Measurements from ENCODE around the gene COX14.
"Not testable (repeated sequence)": the region's sequence is repeated elsewhere in the genome, so short reads cannot be mapped to it uniquely, and the experiment has no call there.

Gene COX14

GRCh38 chr12:50110127-50110761 lies 1.8 kb upstream of the COX14 start:
- DNase-seq: no peak

DNA sequence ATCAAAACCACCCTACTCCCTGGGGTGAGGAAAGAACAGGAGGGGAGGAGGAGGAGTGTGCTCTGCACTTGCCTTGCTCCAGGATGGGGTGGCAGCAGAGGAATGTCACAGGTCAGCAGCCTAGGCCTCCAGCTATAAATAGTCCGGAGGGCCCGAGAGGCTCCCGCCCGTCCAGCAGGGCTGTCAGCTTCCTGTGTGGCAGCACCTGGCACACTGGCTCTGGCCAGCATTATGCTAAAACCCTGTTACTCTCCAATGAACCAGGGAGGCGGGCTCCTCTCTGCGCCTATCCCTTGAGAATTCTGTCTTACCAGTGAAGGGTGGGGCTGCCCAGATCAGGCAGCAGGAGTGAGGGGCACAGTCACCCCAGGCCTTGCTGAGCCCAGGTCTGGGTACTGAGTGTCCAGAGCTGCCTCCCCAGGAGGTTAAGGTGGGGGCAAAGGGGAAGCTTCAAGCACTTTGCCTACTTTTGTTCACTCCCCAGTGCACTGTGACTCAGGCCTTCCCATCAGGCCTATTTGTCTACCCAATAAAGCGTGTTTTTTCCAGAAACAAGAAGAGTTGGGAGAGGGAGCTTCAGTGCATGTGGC lies 1.2 kb upstream of the COX14 start:
- no peak for DNase-seq

GRCh38 chr12:50111395-50111692 lies 692 bp upstream of the COX14 start:
- DNase-seq: no peak

DNA sequence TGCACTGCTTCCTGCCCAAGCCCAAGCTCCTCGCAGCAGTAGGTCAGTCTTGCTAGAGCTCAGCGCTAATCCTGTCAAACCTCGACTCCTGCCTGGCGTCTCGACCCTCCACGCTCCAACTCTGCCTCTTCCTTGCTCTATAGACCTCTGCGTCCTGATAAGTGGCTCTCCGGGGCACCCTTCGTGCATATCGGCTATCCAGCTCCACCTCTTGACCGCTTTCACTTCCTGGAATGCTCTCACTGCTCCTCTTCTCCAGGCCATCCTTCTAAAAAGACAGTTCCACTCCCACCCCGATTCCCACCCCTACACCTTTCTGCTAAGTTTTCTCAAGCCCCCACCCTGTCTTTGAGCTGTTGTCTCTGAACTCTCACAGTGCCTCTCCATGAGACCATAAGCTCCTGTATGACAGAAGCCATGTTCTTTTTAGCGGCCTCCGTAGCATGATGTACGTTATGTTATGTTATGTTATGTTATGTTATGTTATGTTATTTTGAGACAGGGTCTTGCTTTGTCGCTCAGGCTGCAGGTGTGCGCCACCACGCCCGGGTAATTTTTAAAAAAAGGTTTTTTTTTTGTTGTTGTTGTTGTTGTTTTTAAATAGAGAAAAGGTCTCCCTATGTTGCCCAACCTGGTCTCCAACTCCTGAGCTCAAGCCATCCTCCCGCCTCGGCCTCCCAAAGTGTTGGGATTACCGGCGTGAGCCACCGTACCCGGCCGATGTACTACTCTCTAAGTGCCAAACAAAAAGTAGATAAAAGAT lies 601 bp downstream of the COX14 start:
- DNase-seq: peak; percentile 51

DNA sequence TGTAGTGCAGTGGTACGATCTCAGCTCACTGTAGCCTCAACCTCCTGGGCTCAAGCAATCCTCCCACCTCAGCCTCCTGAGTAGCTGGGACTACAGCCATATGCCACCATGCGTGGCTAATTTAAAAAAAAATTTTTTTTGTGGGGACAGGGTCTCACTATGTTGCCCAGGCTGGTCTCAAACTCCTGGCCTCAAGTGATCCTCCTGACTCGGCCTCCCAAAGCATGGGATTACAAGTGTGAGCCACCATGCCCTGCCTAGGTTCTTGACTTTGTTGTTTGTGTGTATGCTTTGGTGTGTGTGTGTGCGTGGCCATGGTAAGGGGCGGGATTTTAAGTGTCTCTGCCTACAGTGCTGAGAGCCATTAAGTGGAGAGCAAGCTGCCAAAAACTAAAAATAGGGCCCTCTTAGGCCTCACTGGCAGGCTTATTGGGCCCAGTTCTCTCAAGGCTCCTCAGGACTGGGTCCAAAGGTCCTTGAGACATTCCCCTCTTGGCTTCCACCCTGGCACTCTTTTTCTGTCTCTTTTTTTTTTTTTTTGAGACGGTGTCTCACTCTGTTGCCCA lies 5.1 kb downstream of the COX14 start:
- DNase-seq: peak; percentile 66

- no peak for DNase-seq
These were observed 7.4 kb downstream of the COX14 start for GRCh38 chr12:50119387-50119786.

- DNase-seq: no peak
These were observed 8.5 kb downstream of the COX14 start for GRCh38 chr12:50120521-50120920.

- DNase-seq: no peak
These were observed 8.9 kb downstream of the COX14 start for GRCh38 chr12:50120953-50121352.

GRCh38 chr12:50121641-50122040 lies 9.6 kb downstream of the COX14 start:
- no peak for DNase-seq

DNA sequence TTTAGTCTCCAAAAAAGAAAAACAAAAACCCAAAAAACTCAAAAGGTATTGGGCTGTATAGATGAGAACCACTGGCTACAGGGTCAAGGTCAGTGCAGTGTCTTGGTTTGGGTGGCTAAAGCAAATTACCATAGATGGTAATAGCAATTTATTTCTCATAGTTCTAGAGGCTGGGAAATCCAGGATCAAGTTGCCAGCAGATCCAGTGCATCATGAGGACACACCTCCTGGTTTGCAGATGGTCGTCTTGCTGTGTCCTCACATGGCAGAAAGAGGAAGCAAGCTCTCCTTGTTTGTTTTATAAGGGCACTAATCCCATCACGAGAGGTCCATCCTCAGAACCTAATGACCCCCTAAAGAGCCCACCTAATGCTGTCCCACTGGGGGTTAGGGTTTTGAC lies 11.2 kb downstream of the COX14 start:
- DNase-seq: no peak

DNA sequence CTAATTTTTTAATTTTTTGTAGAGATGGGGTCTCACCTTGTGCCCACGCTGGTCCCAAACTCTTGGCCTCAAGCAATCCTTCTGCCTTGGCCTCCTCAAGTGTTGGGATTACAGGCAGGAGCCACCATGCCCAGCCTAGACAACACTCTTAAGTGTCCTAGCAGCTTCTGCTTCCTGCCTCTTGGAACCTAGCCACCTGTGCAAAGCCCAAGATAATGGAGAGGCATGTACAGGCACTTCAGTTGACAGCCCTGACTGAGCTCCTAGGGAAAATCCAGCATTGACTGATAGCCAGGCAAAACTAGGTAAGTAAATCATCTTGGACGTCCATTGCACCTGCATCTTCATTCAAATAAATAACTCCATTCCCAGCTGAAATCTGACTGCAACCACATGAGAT lies 15.5 kb downstream of the COX14 start:
- peak; percentile 60 for DNase-seq

DNA sequence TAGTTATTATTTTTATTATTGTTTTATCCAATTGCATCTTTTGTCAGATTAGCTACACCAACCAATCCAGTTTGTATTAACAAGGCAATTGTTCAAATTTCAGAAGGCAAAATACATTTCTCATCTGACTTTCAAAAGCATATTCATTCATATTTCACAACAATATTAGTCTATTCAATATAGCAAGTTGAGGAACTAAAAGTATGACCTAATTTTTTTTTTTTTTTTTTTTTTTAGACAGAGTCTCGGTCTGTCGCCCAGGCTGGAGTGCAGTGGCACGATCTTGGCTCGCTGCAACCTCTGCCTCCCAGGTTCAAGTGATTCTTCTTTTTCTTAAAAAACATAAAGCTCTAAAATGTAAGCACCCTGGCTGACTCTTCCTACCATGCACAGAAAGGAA lies 17.3 kb downstream of the COX14 start:
- no peak for DNase-seq

GRCh38 chr12:50132505-50133135 lies 20.6 kb downstream of the COX14 start:
- DNase-seq: no peak

DNA sequence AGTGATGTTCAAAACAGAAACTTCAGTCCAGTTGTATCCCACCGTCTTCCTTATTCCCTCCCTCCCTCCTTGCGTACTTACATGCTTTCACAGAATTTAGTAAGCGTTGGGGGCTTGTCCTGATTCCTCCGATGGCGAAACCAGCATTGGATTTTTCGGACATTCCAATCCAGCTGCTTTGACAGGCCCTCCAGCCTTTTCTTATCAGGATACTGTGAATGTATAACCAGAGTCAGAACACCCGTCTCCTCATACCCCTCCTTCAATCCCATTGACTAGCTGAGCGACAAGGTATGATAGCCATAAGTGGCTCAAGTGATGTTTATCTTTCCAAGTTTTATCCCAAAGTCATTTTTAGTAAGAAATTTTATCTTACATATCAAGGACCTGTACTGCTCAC lies 31.0 kb downstream of the COX14 start:
- DNase-seq: no peak

GRCh38 chr12:50145439-50145838 lies 33.4 kb downstream of the COX14 start:
- DNase-seq: no peak

DNA sequence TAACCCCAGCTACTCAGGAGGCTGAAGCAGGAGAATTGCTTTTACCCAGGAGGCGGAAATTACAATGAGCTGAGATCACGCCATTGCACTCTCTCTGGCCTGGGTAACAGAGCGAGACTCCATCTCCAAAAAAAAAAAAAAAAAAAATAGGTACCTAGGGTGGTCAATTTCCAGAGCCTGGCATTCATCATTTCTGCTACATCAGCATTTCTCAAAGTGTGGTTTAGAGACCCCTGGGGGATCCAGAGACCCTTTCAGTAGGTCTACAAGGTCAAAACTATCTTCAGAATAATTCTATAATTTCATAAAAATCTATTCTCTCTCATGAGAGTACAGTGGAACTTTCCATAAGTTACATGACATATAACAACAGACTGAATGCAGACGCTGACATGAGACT lies 35.2 kb downstream of the COX14 start:
- no peak for DNase-seq

DNA sequence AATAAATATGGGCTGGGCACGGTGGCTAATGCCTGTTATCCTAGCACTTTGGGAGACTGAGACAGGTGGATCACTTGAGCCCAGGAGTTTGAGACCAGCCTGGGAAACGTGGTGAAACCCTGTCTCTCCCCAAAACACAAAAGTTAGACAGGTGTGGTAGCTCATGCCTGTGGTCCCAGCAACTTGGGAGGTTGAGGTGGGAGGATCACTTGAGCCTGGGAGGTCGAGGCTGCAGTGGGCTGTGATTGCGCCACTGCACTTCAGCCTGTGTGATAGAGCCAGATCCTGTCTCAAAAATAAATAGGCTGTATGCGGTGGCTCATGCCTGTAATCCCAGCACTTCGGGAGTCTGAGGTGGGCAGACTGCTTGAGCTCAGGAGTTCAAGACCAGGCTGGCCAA lies 36.0 kb downstream of the COX14 start:
- not testable (repeated sequence) for DNase-seq

- no peak for DNase-seq
These were observed 37.3 kb downstream of the COX14 start for GRCh38 chr12:50149311-50149710.

GRCh38 chr12:50151047-50151687 lies 39.1 kb downstream of the COX14 start:
- DNase-seq: no peak

DNA sequence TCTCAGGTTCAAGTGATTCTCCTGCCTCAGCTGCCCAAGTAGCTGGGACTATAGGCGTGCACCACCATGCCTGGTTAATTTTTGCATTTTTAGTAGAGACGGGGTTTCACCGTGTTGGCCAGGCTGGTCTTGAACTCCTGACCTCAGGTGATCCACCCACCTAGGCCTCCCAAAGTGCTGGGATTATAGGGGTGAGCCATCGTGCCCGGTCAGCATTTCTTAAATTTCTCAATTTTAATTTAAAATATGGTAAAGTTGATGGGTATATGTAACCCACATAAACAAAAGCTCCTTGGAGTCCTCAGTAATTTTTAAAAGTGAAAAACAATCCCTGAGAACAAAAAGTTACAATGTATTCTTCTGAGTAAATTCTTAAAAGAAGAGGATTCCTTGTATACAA lies 42.9 kb downstream of the COX14 start:
- DNase-seq: not testable (repeated sequence)

GRCh38 chr12:50156641-50157040 lies 44.6 kb downstream of the COX14 start:
- DNase-seq: no peak

- DNase-seq: no peak
These were observed 45.2 kb downstream of the COX14 start for GRCh38 chr12:50157259-50157658.

GRCh38 chr12:50160643-50161042 lies 48.6 kb downstream of the COX14 start:
- no peak for DNase-seq

Data from NCI-H2029 (cell line).